ENCODE results near the gene NDUFB2. TPM values are rescaled to one million over a fixed set of nuclear protein-coding genes. Genes with fewer than 3 reads are reported as not detected.
A peak's percentile ranks its signal among the peaks of the same experiment; 100 is the strongest.
"Not testable (repeated sequence)": the region's sequence is repeated elsewhere in the genome, so short reads cannot be mapped to it uniquely, and the experiment has no call there.

NDUFB2 gene
- total RNA-seq, 4 donors from 2014 or later = 128 to 216 (median 173) TPM

- Histone ChIP-seq H3K27me3 (no peaks in the 10 kb centered on the region), H3K27ac (peak overlapping the region in 2 of 4 donors; percentile 90 to 91), H3K9me3 (no peaks in the 10 kb centered on the region), H3K4me1 (peaks cover 0 to 25% (median 8%) of the 10 kb centered on the region in 4 donors), H3K4me3 (peak overlapping the region in 1 of 4 donors; percentile 97), H3K36me3 (peaks cover 0 to 10% (median 0%) of the 10 kb centered on the region in 3 donors)
- peak; percentile 43 to 61 (median 58) for DNase-seq
- TF ChIP-seq CTCF (IDR thresholded peaks at IDR 0.05) = no peak
- no peak for TF ChIP-seq POLR2A (IDR thresholded peaks at IDR 0.05)
Observed at GRCh38 chr7:140674356-140674800, 22.1 kb upstream of the NDUFB2 start.

GRCh38 chr7:140674899-140675701 is 21.4 kb upstream of the NDUFB2 start:
- Histone ChIP-seq H3K4me3 (no peak overlapping the region), H3K4me1 (peaks cover 0 to 25% (median 8%) of the 10 kb centered on the region in 4 donors), H3K27ac (peak overlapping the region in 1 of 4 donors; percentile 90), H3K36me3 (peaks cover 0 to 15% (median 0%) of the 10 kb centered on the region in 3 donors), H3K27me3 (no peaks in the 10 kb centered on the region), H3K9me3 (no peaks in the 10 kb centered on the region)
- peak in 1 of 3 donors; percentile 49 for DNase-seq
- TF ChIP-seq POLR2A (IDR thresholded peaks at IDR 0.05) (no peak), CTCF (IDR thresholded peaks at IDR 0.05) (peak in 3 of 6 experiments; percentile 15 to 25 (median 18))

GRCh38 chr7:140675726-140676125 is 20.8 kb upstream of the NDUFB2 start:
- no peak overlapping the region for H3K4me3 ChIP-seq
- no peak for TF ChIP-seq CTCF (IDR thresholded peaks at IDR 0.05)
- no peak for TF ChIP-seq POLR2A (IDR thresholded peaks at IDR 0.05)
- H3K27me3 ChIP-seq = no peaks in the 10 kb centered on the region
- peak in 1 of 3 donors; percentile 37 for DNase-seq
- peak overlapping the region in 1 of 4 donors; percentile 90 for H3K27ac ChIP-seq
- H3K9me3 ChIP-seq = no peaks in the 10 kb centered on the region
- H3K4me1 ChIP-seq = peaks cover 0 to 25% (median 8%) of the 10 kb centered on the region in 4 donors
- H3K36me3 ChIP-seq = peaks cover 0 to 21% (median 0%) of the 10 kb centered on the region in 3 donors

GRCh38 chr7:140676306-140676705 is 20.2 kb upstream of the NDUFB2 start:
- peak overlapping the region in 1 of 4 donors; percentile 90 for H3K27ac ChIP-seq
- H3K4me1 ChIP-seq = peaks cover 0 to 25% (median 8%) of the 10 kb centered on the region in 4 donors
- H3K27me3 ChIP-seq = no peaks in the 10 kb centered on the region
- DNase-seq = peak in 2 of 3 donors; percentile 51 to 63
- no peak overlapping the region for H3K4me3 ChIP-seq
- TF ChIP-seq POLR2A (IDR thresholded peaks at IDR 0.05) = no peak
- no peak for TF ChIP-seq CTCF (IDR thresholded peaks at IDR 0.05)
- peaks cover 0 to 27% (median 0%) of the 10 kb centered on the region in 3 donors for H3K36me3 ChIP-seq
- no peaks in the 10 kb centered on the region for H3K9me3 ChIP-seq

- peak overlapping the region in 1 of 4 donors; percentile 90 for H3K27ac ChIP-seq
- peak in 1 of 3 donors; percentile 33 for DNase-seq
- peaks cover 0 to 34% (median 0%) of the 10 kb centered on the region in 3 donors for H3K36me3 ChIP-seq
Observed at GRCh38 chr7:140676956-140677355, 19.6 kb upstream of the NDUFB2 start.

GRCh38 chr7:140677496-140677895 is 19.0 kb upstream of the NDUFB2 start:
- TF ChIP-seq POLR2A (IDR thresholded peaks at IDR 0.05) (no peak), CTCF (IDR thresholded peaks at IDR 0.05) (no peak)
- H3K27ac ChIP-seq = no peak overlapping the region
- peaks cover 0 to 36% (median 0%) of the 10 kb centered on the region in 3 donors for H3K36me3 ChIP-seq
- H3K4me3 ChIP-seq = no peak overlapping the region
- no peaks in the 10 kb centered on the region for H3K27me3 ChIP-seq
- DNase-seq = no peak
- H3K4me1 ChIP-seq = peaks cover 0 to 25% (median 8%) of the 10 kb centered on the region in 4 donors
- H3K9me3 ChIP-seq = no peaks in the 10 kb centered on the region

More at GRCh38 chr7:140676956-140677355, 19.6 kb upstream of the NDUFB2 start:
- not testable (repeated sequence) for H3K27me3 ChIP-seq, H3K4me3 ChIP-seq, H3K9me3 ChIP-seq
- peaks cover 0 to 25% (median 8%) of the 10 kb centered on the region in 4 donors for H3K4me1 ChIP-seq

All from Peyer's patch (tissue), 4 donors.